Measurements from ENCODE around the gene TPRA1.

The TPRA1 gene

GRCh38 chr3:127590282-127590592, 296 bp downstream of the TPRA1 start:
- DNase-seq (ENCODE audit: low spot score): no peak

GRCh38 chr3:127589600-127590281, 792 bp downstream of the TPRA1 start:
- no peak for DNase-seq (ENCODE audit: low spot score)

- DNase-seq (ENCODE audit: low spot score): peak; percentile 30
Observed at GRCh38 chr3:127588806-127589577, 1.5 kb downstream of the TPRA1 start.

GRCh38 chr3:127587876-127588275, 2.7 kb downstream of the TPRA1 start:
- DNase-seq (ENCODE audit: low spot score): no peak

GRCh38 chr3:127585813-127586413, 4.6 kb downstream of the TPRA1 start:
- no peak for DNase-seq (ENCODE audit: low spot score)

GRCh38 chr3:127585163-127585812, 5.2 kb downstream of the TPRA1 start:
- DNase-seq (ENCODE audit: low spot score): no peak

GRCh38 chr3:127584734-127585133, 5.8 kb downstream of the TPRA1 start:
- no peak for DNase-seq (ENCODE audit: low spot score)

- no peak for DNase-seq (ENCODE audit: low spot score)
Observed at GRCh38 chr3:127580327-127581060, 10.0 kb downstream of the TPRA1 start.

GRCh38 chr3:127578802-127579201, 11.7 kb downstream of the TPRA1 start:
- no peak for DNase-seq (ENCODE audit: low spot score)

GRCh38 chr3:127578168-127578567, 12.4 kb downstream of the TPRA1 start:
- no peak for DNase-seq (ENCODE audit: low spot score)

GRCh38 chr3:127577448-127577847, 13.1 kb downstream of the TPRA1 start:
- DNase-seq (ENCODE audit: low spot score): no peak

GRCh38 chr3:127574880-127575878, 15.4 kb downstream of the TPRA1 start:
- DNase-seq (ENCODE audit: low spot score): peak; percentile 91

GRCh38 chr3:127573912-127574311, 16.6 kb downstream of the TPRA1 start:
- DNase-seq (ENCODE audit: low spot score): no peak

GRCh38 chr3:127573401-127573800, 17.1 kb downstream of the TPRA1 start:
- no peak for DNase-seq (ENCODE audit: low spot score)

GRCh38 chr3:127572735-127573134, 17.8 kb downstream of the TPRA1 start:
- DNase-seq (ENCODE audit: low spot score): no peak

GRCh38 chr3:127572186-127572585, 18.3 kb downstream of the TPRA1 start:
- DNase-seq (ENCODE audit: low spot score): no peak

GRCh38 chr3:127570520-127570919, 20.0 kb downstream of the TPRA1 start:
- no peak for DNase-seq (ENCODE audit: low spot score)

- no peak for DNase-seq (ENCODE audit: low spot score)
Observed at GRCh38 chr3:127569160-127569559, 21.4 kb downstream of the TPRA1 start.

- DNase-seq (ENCODE audit: low spot score): no peak
Observed at GRCh38 chr3:127568586-127568985, 21.9 kb downstream of the TPRA1 start.

GRCh38 chr3:127566833-127567232, 23.7 kb downstream of the TPRA1 start:
- DNase-seq (ENCODE audit: low spot score): no peak

GRCh38 chr3:127565711-127566110, 24.8 kb downstream of the TPRA1 start:
- DNase-seq (ENCODE audit: low spot score): no peak

All from activated CD4-positive, alpha-beta T cell treated with anti-CD3 and anti-CD28 coated beads, Interleukin-2, Interleukin-4, amounts not matched to agents 100 ng/mL and 50 ng/mL, durations not matched to agents 16 hours and 8 hours (primary cell).